ENCODE data around the gene ZNF75A. TPM values are rescaled to one million over a fixed set of nuclear protein-coding genes. Genes with fewer than 3 reads are reported as not detected.

ZNF75A gene
- total RNA-seq, 1 donor from 2014 or later: 36.3 TPM

DNA sequence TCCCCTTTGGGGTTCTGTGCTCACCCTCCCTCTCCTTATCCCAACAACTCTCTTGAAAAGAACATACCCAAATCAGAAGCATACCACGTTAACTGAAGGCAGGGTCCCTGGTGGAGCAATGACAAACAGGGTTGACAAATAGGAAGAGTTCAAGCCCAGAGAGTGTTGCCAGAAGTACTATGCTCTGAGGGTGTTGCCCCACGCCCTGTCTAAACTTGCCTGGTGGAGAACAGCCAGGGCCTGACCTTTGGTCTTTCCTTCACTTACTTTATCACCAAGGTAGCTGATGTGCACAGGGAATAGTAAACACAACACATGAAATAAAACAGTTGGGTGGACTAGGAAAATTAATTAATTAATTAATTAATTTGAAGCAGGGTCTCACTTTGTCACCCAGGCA, 23.3 kb downstream of the ZNF75A start:
- H3K36me3 Mint-ChIP-seq: no peaks in the 10 kb centered on the region
- Histone ChIP-seq H2AFZ (replicated peaks) (no peak overlapping the region), H3K4me3 (no peak overlapping the region), H3K4me2 (no peak overlapping the region), H4K20me1 (ENCODE audit: low read depth) (no peaks in the 10 kb centered on the region), H3K79me2 (ENCODE audit: low read depth) (no peaks in the 10 kb centered on the region), H3K9me3 (ENCODE audit: low read depth) (no peaks in the 10 kb centered on the region), H3K36me3 (no peaks in the 10 kb centered on the region), H3K9ac (no peak overlapping the region), H3K4me1 (no peaks in the 10 kb centered on the region), H3K27me3 (no peaks in the 10 kb centered on the region), H3K27ac (no peak overlapping the region), H3F3A (ENCODE audit: low read depth) (no peaks in the 10 kb centered on the region)
- no peak overlapping the region for H3K4me3 Mint-ChIP-seq
- DNase-seq (ENCODE audit: low spot score): no peak
- no peak overlapping the region for H3K27ac Mint-ChIP-seq
- TF ChIP-seq EZH2phosphoT487 (IDR thresholded peaks at IDR 0.05) (no peak), EZH2 (IDR thresholded peaks at IDR 0.05) (no peak)
- TF ChIP-seq, protein P1, sequence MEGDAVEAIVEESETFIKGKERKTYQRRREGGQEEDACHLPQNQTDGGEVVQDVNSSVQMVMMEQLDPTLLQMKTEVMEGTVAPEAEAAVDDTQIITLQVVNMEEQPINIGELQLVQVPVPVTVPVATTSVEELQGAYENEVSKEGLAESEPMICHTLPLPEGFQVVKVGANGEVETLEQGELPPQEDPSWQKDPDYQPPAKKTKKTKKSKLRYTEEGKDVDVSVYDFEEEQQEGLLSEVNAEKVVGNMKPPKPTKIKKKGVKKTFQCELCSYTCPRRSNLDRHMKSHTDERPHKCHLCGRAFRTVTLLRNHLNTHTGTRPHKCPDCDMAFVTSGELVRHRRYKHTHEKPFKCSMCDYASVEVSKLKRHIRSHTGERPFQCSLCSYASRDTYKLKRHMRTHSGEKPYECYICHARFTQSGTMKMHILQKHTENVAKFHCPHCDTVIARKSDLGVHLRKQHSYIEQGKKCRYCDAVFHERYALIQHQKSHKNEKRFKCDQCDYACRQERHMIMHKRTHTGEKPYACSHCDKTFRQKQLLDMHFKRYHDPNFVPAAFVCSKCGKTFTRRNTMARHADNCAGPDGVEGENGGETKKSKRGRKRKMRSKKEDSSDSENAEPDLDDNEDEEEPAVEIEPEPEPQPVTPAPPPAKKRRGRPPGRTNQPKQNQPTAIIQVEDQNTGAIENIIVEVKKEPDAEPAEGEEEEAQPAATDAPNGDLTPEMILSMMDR (IDR thresholded peaks at IDR 0.05): no peak
- H3K27me3 Mint-ChIP-seq (ENCODE audit: insufficient read depth, low read depth): peaks cover 2% of the 10 kb centered on the region
- H3K4me1 Mint-ChIP-seq: no peaks in the 10 kb centered on the region
- H3K9me3 Mint-ChIP-seq: peaks cover 21% of the 10 kb centered on the region

DNA sequence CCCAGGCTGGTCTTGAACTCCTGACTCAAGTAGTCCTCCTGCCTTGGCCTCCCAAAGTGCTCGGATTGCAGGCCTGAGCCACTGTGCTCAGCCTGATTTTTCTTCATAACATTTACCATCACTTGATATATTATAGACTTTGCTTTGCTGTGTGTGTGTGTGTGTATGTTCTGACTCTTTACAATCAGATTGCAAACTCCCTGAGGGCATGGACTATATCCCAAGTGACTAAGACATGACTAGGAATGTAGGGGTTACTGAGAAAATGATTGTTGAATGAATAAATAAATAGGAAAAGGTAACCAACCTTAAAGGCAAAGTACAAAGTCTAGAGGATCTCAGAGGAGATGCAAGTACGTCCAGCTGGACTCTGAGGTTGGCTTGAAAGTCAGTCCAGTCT, 40.7 kb downstream of the ZNF75A start:
- Histone ChIP-seq H4K20me1 (ENCODE audit: low read depth) (no peaks in the 10 kb centered on the region), H3K4me2 (no peak overlapping the region), H3K27ac (no peak overlapping the region), H3K9me3 (ENCODE audit: low read depth) (peaks cover 4% of the 10 kb centered on the region), H3K4me1 (no peaks in the 10 kb centered on the region), H3K4me3 (no peak overlapping the region), H3K9ac (no peak overlapping the region), H3K27me3 (no peaks in the 10 kb centered on the region), H2AFZ (replicated peaks) (no peak overlapping the region), H3K36me3 (no peaks in the 10 kb centered on the region), H3K79me2 (ENCODE audit: low read depth) (no peaks in the 10 kb centered on the region), H3F3A (ENCODE audit: low read depth) (no peaks in the 10 kb centered on the region)
- no peaks in the 10 kb centered on the region for H3K36me3 Mint-ChIP-seq
- H3K4me3 Mint-ChIP-seq: no peak overlapping the region
- no peak for TF ChIP-seq EZH2phosphoT487 (IDR thresholded peaks at IDR 0.05)
- no peak for TF ChIP-seq EZH2 (IDR thresholded peaks at IDR 0.05)
- TF ChIP-seq, protein P1 (IDR thresholded peaks at IDR 0.05): no peak
- no peak for DNase-seq (ENCODE audit: low spot score)
- H3K4me1 Mint-ChIP-seq: no peaks in the 10 kb centered on the region
- no peak overlapping the region for H3K27ac Mint-ChIP-seq
- H3K27me3 Mint-ChIP-seq (ENCODE audit: insufficient read depth, low read depth): peaks cover 6% of the 10 kb centered on the region
- H3K9me3 Mint-ChIP-seq: peaks cover 5% of the 10 kb centered on the region

DNA sequence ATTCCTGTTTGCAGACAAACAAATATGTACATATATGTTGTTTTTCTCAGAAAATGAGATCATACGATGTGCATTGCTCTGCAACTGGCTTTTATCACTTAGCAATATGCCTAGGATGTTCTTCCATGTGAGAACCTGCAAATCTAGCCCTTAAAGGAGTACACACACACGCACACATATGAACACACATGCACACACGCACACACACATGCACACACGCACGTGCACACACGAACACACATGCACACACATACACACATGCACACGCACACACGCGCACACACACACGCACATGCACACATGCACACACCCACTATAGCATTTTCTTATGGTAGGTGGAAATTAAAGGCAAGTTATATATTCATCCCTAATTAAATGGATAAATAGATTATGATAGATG, 42.3 kb downstream of the ZNF75A start:
- no peak overlapping the region for H3K27ac ChIP-seq
- H3K9me3 Mint-ChIP-seq: peaks cover 5% of the 10 kb centered on the region
- H3K4me3 ChIP-seq: no peak overlapping the region
- no peak overlapping the region for H3K27ac Mint-ChIP-seq
- no peaks in the 10 kb centered on the region for H3K79me2 ChIP-seq (ENCODE audit: low read depth)
- H3K36me3 Mint-ChIP-seq: no peaks in the 10 kb centered on the region
- H3K9ac ChIP-seq: no peak overlapping the region
- H3F3A ChIP-seq (ENCODE audit: low read depth): no peaks in the 10 kb centered on the region
- H3K4me2 ChIP-seq: no peak overlapping the region
- no peaks in the 10 kb centered on the region for H3K9me3 ChIP-seq (ENCODE audit: low read depth)
- H2AFZ ChIP-seq (replicated peaks): no peak overlapping the region
- DNase-seq (ENCODE audit: low spot score): no peak
- H3K36me3 ChIP-seq: no peaks in the 10 kb centered on the region
- H3K27me3 Mint-ChIP-seq (ENCODE audit: insufficient read depth, low read depth): peaks cover 6% of the 10 kb centered on the region
- no peaks in the 10 kb centered on the region for H3K4me1 ChIP-seq
- H3K4me3 Mint-ChIP-seq: no peak overlapping the region
- TF ChIP-seq EZH2 (IDR thresholded peaks at IDR 0.05) (no peak), EZH2phosphoT487 (IDR thresholded peaks at IDR 0.05) (no peak)
- TF ChIP-seq, protein P1 (IDR thresholded peaks at IDR 0.05): no peak
- no peaks in the 10 kb centered on the region for H3K4me1 Mint-ChIP-seq
- no peaks in the 10 kb centered on the region for H3K27me3 ChIP-seq
- no peaks in the 10 kb centered on the region for H4K20me1 ChIP-seq (ENCODE audit: low read depth)

All from neural progenitor cell (in vitro differentiated cells).